Brain microvascular endothelial cell (primary cell): ENCODE data around the gene ANKMY1.

ENCODE experiments used
- DNase-seq: peaks from one replicate; pipeline ENCODE4 v3.0.0-alpha.2; 2020
- H3K27ac ChIP-seq: fragments of 250-450 bp; sonication (Bioruptor Pico); 2 replicates; pipeline ENCODE4 v1.5.1; 2020; ENCODE audit warnings: mild to moderate bottlenecking, moderate library complexity
- H3K27me3 ChIP-seq: fragments of 250-450 bp; sonication (Bioruptor Pico); replicated peaks from 2 replicates; pipeline ENCODE4 v1.5.1; 2020; ENCODE audit warnings: mild to moderate bottlenecking
- H3K36me3 ChIP-seq: fragments of 250-450 bp; sonication (Bioruptor Pico); replicated peaks from 2 replicates; pipeline ENCODE4 v1.5.1; 2020; ENCODE audit warnings: mild to moderate bottlenecking
- H3K4me3 ChIP-seq: 2 replicates; pipeline ENCODE4 v1.5.1; 2011; ENCODE audit warnings: low read depth, mild to moderate bottlenecking, control low read depth, low read length, moderate library complexity
- in situ Hi-C: cut with HindIII; loops from 2 replicates; pipeline ENCODE4 v1.10.0; 2017; ENCODE audit warnings: low sequenced_read_pairs, low pct_ligation_motif_present
- TF ChIP-seq, protein P1 (sequence below): IDR thresholded peaks from 2 replicates; pipeline ENCODE4 v1.5.1; 2011; ENCODE audit warnings: low read depth, mild to moderate bottlenecking, moderate library complexity, low read length, control low read depth, inconsistent platforms; ENCODE audit errors: missing control alignments

The ANKMY1 gene

DNA sequence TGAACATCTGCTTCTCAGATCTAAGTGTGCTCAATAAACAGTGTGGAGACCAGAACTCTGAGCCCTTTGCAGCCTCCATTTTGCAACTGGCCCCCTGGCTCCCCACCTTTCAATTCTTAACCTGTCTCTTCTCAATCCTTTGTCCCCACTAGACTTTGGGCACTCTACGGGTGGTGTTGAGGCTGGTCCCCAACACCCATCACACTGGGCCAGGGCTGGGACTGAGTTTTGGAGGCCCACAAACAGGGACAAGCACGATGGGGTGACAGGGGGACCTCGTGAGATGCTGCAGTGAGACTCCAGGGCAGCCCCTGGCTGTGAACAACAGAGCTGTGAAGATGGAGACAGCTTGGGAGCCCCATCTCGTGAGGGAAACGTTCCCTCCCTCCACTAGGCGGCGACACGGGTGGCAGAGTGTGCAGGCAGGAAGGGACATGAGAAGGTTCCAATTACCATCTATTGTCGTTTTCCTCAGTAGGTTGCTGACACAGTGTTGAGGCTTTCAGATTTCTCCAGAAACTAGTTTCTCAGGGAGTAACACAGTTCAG, 1.2 kb downstream of the ANKMY1 start:
- Histone ChIP-seq H3K27ac (no peak overlapping the region), H3K36me3 (peaks cover 4% of the 10 kb centered on the region), H3K27me3 (no peaks in the 10 kb centered on the region), H3K4me3 (peak overlapping the region; percentile 56)
- DNase-seq: peak; percentile 49
- in situ Hi-C loops: no loop called here
- TF ChIP-seq, protein P1, sequence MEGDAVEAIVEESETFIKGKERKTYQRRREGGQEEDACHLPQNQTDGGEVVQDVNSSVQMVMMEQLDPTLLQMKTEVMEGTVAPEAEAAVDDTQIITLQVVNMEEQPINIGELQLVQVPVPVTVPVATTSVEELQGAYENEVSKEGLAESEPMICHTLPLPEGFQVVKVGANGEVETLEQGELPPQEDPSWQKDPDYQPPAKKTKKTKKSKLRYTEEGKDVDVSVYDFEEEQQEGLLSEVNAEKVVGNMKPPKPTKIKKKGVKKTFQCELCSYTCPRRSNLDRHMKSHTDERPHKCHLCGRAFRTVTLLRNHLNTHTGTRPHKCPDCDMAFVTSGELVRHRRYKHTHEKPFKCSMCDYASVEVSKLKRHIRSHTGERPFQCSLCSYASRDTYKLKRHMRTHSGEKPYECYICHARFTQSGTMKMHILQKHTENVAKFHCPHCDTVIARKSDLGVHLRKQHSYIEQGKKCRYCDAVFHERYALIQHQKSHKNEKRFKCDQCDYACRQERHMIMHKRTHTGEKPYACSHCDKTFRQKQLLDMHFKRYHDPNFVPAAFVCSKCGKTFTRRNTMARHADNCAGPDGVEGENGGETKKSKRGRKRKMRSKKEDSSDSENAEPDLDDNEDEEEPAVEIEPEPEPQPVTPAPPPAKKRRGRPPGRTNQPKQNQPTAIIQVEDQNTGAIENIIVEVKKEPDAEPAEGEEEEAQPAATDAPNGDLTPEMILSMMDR: peak; percentile 82

DNA sequence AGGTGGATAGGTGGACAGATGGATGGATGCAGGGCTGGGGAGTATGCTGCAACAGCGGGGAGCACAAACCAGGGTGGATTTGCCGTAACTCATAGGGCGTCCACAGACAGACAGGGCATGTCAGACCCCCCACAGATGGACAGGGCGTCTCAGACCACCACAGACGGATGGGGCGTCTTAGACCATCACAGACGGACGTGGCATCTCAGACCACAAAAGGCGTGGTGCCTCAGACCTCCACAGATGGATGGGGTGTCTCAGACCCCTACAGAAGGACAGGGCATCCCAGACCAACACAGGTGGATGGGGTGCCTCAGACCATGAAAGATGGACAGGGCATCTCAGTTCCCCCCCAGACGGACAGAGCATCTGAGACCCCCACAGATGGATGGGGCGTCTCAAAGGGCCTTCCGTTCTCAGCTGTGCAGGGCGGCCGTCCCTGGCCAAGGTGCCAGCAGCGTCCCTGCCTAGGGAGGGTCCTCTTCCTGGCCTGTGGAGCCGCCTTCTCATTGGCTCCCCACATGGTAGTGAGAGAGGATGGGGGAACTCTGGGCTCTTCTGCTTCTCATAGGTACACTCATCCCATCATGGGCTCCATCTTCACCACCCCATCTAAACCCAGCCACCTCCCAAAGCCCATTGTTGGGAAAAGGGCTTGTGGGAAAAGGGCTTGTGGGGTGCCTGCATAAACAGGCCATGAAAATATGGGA, 2.1 kb downstream of the ANKMY1 start:
- no peak overlapping the region for H3K27ac ChIP-seq
- DNase-seq: no peak
- TF ChIP-seq, protein P1: no peak
- no peaks in the 10 kb centered on the region for H3K27me3 ChIP-seq
- in situ Hi-C loops: no loop called here
- H3K36me3 ChIP-seq: peaks cover 4% of the 10 kb centered on the region
- H3K4me3 ChIP-seq: no peak overlapping the region

DNA sequence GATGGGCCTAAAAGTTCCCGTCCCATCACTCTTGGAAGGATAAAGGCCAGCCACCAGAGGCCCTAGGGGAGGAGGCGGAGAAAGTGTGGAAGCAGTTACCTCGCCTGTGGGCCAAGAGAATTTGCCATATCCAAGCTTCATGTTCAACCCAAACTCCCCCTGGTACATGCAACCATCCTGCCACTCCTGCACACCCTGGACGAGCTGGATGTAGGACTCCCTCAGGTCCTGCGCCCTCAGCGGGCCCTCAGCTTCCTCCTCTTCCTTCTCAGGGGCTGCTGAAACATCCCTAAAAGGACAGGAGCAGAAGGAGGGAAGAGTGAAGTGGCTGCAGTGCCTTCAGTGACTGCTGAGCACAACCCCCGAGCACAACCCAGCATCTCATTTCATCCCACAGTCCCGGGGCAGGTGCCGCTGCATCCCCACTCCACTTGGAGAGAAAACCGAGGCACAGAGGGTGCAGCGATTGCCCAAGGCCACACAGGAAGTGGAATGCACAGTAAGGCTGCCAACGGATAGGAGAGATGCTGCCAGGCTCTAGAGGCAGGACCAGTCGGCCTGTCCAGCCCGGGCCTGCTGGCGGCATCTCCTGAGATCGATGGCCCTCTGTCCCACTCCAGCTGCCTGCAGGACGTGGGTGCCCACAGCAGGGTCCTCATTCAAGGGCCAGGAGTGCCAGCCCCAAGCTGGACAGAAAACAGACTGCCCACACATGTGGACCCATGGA, 2.9 kb downstream of the ANKMY1 start:
- in situ Hi-C loops: no loop called here
- Histone ChIP-seq H3K4me3 (no peak overlapping the region), H3K27ac (no peak overlapping the region), H3K36me3 (peaks cover 4% of the 10 kb centered on the region), H3K27me3 (no peaks in the 10 kb centered on the region)
- no peak for DNase-seq
- TF ChIP-seq, protein P1: no peak

DNA sequence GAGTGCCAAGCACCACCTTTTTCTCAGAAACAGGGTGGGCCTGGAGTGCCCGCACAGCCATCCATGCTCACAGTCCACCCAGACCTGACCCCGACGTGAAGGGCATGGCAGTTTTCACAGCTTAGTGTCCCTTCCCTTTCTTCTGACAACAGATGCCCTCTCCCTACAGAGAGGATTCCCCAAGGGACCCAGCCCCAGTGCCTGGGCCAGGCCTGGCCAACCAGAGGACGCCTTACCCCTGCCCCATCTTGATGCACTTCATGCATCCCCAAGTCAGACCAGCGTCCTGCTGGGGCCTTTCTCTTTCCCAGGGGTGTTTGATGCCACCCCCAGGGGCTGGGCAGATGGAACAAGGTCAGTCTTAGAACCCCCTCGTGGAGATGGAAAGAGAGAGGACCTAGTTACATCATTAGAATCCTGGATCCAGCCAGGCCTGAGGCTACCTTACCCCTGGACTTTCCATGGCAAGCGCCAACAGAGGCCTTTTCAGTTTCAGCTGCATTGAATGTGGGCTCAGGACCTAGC, 3.8 kb downstream of the ANKMY1 start:
- TF ChIP-seq, protein P1: no peak
- Histone ChIP-seq H3K27ac (no peak overlapping the region), H3K4me3 (no peak overlapping the region), H3K36me3 (peaks cover 4% of the 10 kb centered on the region), H3K27me3 (no peaks in the 10 kb centered on the region)
- in situ Hi-C loops: no loop called here
- DNase-seq: no peak

DNA sequence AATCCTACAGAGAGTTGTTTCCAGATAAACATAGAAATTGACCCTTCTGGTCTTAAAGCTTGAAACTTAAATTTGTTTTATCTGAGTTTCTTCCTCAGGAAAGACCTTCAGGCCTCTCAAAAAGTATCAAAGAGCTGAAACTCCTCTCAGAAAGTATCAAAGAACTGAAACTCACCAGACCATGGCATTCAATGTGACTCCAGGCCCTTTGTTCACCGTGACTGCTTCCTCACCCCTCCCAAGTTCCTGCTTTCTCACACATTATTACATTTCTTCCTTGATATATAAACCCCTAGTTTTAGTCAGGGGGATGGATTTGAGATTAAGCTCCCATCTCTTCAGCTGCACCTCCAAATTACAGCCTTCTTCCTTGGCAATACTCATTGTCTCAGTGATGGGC, 6.0 kb downstream of the ANKMY1 start:
- in situ Hi-C loops: no loop called here
- TF ChIP-seq, protein P1: no peak
- Histone ChIP-seq H3K4me3 (no peak overlapping the region), H3K27me3 (no peaks in the 10 kb centered on the region), H3K36me3 (peaks cover 4% of the 10 kb centered on the region), H3K27ac (no peak overlapping the region)
- DNase-seq: no peak
